ENCODE results near the gene PGM2.

Gene PGM2

DNA sequence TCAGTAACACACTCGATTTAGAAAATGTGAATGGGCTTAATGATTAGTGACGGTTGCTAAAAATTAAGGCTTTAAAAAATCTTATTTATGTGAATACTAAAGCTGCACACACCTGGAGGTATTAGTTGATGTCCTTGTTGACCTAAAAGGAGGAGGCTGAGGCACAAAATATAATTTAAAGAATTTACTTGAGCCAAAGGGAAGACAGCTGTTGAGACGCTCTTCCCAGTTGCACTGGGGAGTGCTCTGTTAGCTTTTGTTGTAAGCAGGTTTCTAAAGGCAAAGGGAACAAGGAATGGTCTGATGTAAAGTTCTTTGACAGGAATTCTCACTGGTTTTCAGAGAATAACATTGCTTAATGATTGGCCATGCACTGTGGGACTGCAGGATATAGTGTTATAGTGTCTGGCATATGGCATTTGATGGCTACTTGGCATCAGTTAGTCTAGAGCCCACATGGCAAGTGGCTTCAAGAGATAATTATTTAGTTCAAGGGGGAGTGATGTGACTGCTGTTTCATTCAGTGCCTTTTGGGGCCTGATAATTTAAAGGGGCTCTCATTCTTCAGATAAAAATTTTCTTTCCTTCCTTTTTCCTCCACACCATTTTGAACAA is 30.8 kb upstream of the PGM2 start:
- TF ChIP-seq SIN3A (IDR thresholded peaks at IDR 0.05; ENCODE audit: borderline replicate concordance, insufficient read depth, low read length) (no peak), TAF1 (IDR thresholded peaks at IDR 0.05; ENCODE audit: borderline replicate concordance, insufficient read depth, low read length) (no peak), FOXP2 (optimal IDR thresholded peaks at IDR 0.05; ENCODE audit: borderline replicate concordance, extremely low read depth, extremely low read length, insufficient read depth) (no peak), POLR2AphosphoS5 (IDR thresholded peaks at IDR 0.05; ENCODE audit: low read depth, low read length) (no peak)
- TF ChIP-seq, protein P1, sequence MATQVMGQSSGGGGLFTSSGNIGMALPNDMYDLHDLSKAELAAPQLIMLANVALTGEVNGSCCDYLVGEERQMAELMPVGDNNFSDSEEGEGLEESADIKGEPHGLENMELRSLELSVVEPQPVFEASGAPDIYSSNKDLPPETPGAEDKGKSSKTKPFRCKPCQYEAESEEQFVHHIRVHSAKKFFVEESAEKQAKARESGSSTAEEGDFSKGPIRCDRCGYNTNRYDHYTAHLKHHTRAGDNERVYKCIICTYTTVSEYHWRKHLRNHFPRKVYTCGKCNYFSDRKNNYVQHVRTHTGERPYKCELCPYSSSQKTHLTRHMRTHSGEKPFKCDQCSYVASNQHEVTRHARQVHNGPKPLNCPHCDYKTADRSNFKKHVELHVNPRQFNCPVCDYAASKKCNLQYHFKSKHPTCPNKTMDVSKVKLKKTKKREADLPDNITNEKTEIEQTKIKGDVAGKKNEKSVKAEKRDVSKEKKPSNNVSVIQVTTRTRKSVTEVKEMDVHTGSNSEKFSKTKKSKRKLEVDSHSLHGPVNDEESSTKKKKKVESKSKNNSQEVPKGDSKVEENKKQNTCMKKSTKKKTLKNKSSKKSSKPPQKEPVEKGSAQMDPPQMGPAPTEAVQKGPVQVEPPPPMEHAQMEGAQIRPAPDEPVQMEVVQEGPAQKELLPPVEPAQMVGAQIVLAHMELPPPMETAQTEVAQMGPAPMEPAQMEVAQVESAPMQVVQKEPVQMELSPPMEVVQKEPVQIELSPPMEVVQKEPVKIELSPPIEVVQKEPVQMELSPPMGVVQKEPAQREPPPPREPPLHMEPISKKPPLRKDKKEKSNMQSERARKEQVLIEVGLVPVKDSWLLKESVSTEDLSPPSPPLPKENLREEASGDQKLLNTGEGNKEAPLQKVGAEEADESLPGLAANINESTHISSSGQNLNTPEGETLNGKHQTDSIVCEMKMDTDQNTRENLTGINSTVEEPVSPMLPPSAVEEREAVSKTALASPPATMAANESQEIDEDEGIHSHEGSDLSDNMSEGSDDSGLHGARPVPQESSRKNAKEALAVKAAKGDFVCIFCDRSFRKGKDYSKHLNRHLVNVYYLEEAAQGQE (IDR thresholded peaks at IDR 0.05; ENCODE audit: insufficient read depth in 1 of 2, low read depth in 2 of 2, low read length in 2 of 2) = no peak

- TF ChIP-seq TAF1 (IDR thresholded peaks at IDR 0.05; ENCODE audit: borderline replicate concordance, insufficient read depth, low read length) = no peak
- TF ChIP-seq, protein P1 (IDR thresholded peaks at IDR 0.05; ENCODE audit: insufficient read depth in 1 of 2, low read depth in 2 of 2, low read length in 2 of 2) = no peak
- no peak for TF ChIP-seq FOXP2 (optimal IDR thresholded peaks at IDR 0.05; ENCODE audit: borderline replicate concordance, extremely low read depth, extremely low read length, insufficient read depth)
- no peak for TF ChIP-seq SIN3A (IDR thresholded peaks at IDR 0.05; ENCODE audit: borderline replicate concordance, insufficient read depth, low read length)
- no peak for TF ChIP-seq POLR2AphosphoS5 (IDR thresholded peaks at IDR 0.05; ENCODE audit: low read depth, low read length)
These were observed 29.1 kb upstream of the PGM2 start for GRCh38 chr4:37797374-37797773.

GRCh38 chr4:37797923-37798322 is 28.6 kb upstream of the PGM2 start:
- TF ChIP-seq TAF1 (IDR thresholded peaks at IDR 0.05; ENCODE audit: borderline replicate concordance, insufficient read depth, low read length) (no peak), POLR2AphosphoS5 (IDR thresholded peaks at IDR 0.05; ENCODE audit: low read depth, low read length) (no peak), SIN3A (IDR thresholded peaks at IDR 0.05; ENCODE audit: borderline replicate concordance, insufficient read depth, low read length) (no peak), FOXP2 (optimal IDR thresholded peaks at IDR 0.05; ENCODE audit: borderline replicate concordance, extremely low read depth, extremely low read length, insufficient read depth) (no peak)
- TF ChIP-seq, protein P1 (IDR thresholded peaks at IDR 0.05; ENCODE audit: insufficient read depth in 1 of 2, low read depth in 2 of 2, low read length in 2 of 2) = no peak

DNA sequence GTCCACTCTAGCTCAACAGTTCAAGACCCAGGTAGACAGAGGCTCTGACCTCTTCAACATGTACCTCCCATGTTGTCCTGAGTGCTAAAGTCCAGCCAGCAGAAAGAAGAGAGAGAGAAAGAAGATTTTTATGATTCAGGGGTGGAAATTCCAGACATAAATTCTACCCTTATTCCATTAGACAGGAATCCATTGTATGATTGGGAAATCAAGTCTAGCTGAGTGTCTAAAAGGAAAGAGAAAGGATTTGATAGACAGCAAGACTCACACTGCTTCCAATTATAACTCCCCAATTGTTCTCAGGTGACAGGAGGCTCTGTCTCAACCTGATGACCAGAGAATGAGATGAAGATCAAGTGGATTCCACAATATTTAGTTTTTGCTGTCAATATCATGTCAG is 27.9 kb upstream of the PGM2 start:
- TF ChIP-seq TAF1 (IDR thresholded peaks at IDR 0.05; ENCODE audit: borderline replicate concordance, insufficient read depth, low read length) (no peak), SIN3A (IDR thresholded peaks at IDR 0.05; ENCODE audit: borderline replicate concordance, insufficient read depth, low read length) (no peak)
- TF ChIP-seq, protein P1 (IDR thresholded peaks at IDR 0.05; ENCODE audit: insufficient read depth in 1 of 2, low read depth in 2 of 2, low read length in 2 of 2) = no peak

Measured in PFSK-1 (cell line).